Measurements from ENCODE around the gene SH3PXD2A. TPM values are rescaled to one million over a fixed set of nuclear protein-coding genes. Genes with fewer than 3 reads are reported as not detected.

The SH3PXD2A gene
- total RNA-seq, 4 donors from 2014 or later, result 55.7 to 71.8 (median 66.8) TPM

DNA sequence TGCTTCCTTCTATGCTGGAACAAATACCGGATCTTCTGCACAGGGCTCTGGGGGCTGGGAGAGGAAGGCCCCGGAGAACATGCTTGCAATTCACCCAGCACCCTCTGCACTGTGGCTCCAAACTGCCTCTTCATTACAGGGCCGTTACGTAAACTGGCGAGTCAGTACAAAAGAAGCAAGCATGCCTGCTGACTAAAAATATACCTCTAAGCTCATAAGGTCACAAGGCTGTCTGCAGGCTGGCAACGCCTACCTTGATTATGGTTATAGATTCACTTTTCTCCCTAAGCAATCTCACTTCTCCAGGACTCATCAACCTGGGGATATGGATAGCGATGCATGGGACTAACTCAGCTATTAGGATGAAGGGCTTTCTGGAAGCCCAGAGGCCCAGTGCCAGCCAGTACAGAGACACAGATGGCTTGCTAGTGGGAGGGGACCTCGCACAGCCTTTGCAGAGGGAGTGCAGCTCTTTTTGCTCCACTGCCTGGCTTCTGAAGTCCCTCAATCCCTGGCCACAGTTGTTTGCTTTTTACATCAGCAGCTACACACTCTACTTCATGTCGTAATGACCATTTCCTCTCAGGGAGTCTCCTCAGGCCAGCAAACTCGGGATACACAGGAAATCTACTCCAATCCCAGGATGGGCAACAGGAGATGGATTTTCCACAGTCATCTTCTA is 96.1 kb downstream of the SH3PXD2A start:
- H3K4me3 ChIP-seq, result no peak overlapping the region
- peak overlapping the region; percentile 70 for H3K27ac ChIP-seq
- no peaks in the 10 kb centered on the region for H3K9me3 ChIP-seq
- WGBS, result 29% methylated on average over 10 of the region's 10 CpGs
- no peaks in the 10 kb centered on the region for H3K36me3 ChIP-seq
- H3K4me1 ChIP-seq, result peaks cover 59% of the 10 kb centered on the region
- DNase-seq (ENCODE audit: low spot score in 2 of 2), result no peak
- H3K27me3 ChIP-seq, result no peaks in the 10 kb centered on the region
- TF ChIP-seq POLR2AphosphoS5 (IDR thresholded peaks at IDR 0.05) (no peak), EP300 (IDR thresholded peaks at IDR 0.05) (peak; percentile 8), POLR2A (IDR thresholded peaks at IDR 0.05) (no peak)
- TF ChIP-seq, protein P1, sequence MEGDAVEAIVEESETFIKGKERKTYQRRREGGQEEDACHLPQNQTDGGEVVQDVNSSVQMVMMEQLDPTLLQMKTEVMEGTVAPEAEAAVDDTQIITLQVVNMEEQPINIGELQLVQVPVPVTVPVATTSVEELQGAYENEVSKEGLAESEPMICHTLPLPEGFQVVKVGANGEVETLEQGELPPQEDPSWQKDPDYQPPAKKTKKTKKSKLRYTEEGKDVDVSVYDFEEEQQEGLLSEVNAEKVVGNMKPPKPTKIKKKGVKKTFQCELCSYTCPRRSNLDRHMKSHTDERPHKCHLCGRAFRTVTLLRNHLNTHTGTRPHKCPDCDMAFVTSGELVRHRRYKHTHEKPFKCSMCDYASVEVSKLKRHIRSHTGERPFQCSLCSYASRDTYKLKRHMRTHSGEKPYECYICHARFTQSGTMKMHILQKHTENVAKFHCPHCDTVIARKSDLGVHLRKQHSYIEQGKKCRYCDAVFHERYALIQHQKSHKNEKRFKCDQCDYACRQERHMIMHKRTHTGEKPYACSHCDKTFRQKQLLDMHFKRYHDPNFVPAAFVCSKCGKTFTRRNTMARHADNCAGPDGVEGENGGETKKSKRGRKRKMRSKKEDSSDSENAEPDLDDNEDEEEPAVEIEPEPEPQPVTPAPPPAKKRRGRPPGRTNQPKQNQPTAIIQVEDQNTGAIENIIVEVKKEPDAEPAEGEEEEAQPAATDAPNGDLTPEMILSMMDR (IDR thresholded peaks at IDR 0.05), result no peak

DNA sequence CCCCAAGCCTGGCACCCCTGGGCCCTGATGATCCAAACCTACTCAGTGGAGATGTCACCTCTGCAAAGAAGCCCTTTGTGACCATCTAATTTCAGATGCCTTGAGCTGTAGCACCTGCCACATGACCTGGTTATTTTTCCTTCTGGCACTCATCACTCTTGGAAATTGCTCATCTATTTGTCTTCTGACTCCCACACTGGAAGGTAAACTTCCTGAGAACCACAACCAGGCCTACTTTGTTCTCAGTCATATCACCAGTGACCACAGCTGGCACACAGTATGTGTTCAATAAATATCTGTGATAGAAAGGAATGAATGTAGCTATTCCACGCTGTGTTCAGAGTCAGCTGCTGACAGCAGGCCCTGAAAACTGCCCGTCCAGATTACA is 97.1 kb downstream of the SH3PXD2A start:
- Histone ChIP-seq H3K9me3 (no peaks in the 10 kb centered on the region), H3K4me1 (peaks cover 58% of the 10 kb centered on the region), H3K27me3 (no peaks in the 10 kb centered on the region), H3K36me3 (no peaks in the 10 kb centered on the region), H3K27ac (peak overlapping the region; percentile 64), H3K4me3 (no peak overlapping the region)
- 64% methylated on average over 2 of the region's 2 CpGs for WGBS
- TF ChIP-seq POLR2AphosphoS5 (IDR thresholded peaks at IDR 0.05) (no peak), EP300 (IDR thresholded peaks at IDR 0.05) (no peak)
- TF ChIP-seq, protein P1 (IDR thresholded peaks at IDR 0.05), result no peak
- DNase-seq (ENCODE audit: low spot score in 2 of 2), result no peak

DNA sequence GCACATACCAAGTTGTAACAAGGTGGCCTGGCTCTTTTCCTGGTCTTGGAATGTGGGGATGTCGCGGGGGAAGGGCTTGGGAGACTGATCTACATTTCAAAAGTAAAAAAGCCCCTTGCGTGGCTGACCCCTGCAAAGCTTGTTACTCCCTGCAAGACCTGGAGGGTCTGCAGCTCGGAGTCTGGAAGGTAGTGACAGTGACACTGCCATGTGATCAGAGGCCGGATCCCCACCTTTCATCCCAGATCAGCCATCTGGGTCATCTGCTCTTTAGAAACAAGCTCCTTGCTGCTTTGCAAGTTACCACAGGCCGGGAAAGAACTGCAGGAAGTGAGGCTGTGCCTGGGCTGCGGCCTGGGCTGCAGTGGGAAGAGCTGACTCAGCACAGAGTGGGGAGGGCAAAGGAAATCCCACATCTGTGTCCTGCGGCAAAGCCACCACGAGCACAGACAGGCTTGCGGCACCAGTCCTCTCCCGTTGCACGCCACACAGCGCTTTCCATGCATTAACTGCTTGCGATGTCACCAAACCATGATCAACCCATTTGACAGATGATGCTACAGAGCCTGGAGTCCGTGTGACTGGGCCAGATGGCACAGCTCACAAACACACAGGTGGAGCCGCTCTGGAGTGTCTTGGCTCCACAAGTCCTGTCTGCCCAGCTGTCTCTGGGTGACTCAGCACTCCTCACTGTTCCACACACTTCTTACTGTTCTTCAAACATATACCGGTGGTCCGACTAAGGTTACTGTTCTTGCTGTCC is 97.7 kb downstream of the SH3PXD2A start:
- Histone ChIP-seq H3K36me3 (no peaks in the 10 kb centered on the region), H3K9me3 (no peaks in the 10 kb centered on the region), H3K4me3 (no peak overlapping the region), H3K4me1 (peaks cover 54% of the 10 kb centered on the region), H3K27me3 (no peaks in the 10 kb centered on the region), H3K27ac (peak overlapping the region; percentile 64)
- no peak for DNase-seq (ENCODE audit: low spot score in 2 of 2)
- 46% methylated on average over 9 of the region's 18 CpGs for WGBS
- TF ChIP-seq EP300 (IDR thresholded peaks at IDR 0.05) (no peak), POLR2A (IDR thresholded peaks at IDR 0.05) (no peak), POLR2AphosphoS5 (IDR thresholded peaks at IDR 0.05) (peak in 2 of 3 donors; percentile 21 to 51)
- TF ChIP-seq, protein P1 (IDR thresholded peaks at IDR 0.05), result no peak

DNA sequence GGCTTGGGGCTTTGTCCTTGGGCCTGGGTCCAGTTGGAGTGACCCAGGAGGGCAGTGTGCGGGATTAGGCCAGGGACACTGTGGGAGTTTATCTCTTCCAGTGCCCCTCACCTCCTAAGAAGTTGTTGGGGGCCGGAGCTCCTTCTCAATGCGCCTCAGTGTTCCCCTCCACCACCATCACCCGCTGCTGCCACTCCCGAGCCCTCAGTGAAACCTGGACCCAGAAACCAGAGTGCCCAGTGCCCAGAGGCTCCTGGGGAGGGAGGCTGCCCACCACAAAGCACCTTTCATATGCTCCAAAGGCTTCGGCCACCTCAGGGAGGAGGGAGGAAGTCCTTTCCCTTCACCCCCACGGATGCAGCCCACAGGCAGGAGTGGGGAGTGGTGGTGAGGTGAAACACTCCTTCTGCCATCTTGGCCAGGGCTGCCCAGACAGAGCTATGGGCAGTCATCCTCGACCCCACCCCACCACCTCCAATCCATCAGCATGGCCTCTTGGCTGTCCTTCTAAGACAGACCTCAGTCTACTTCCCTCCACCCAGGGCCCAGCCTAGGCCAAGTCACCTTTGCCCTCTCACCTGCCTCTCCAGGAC is 99.0 kb downstream of the SH3PXD2A start:
- Histone ChIP-seq H3K4me3 (no peak overlapping the region), H3K36me3 (no peaks in the 10 kb centered on the region), H3K27me3 (no peaks in the 10 kb centered on the region), H3K4me1 (peaks cover 46% of the 10 kb centered on the region), H3K27ac (no peak overlapping the region), H3K9me3 (no peaks in the 10 kb centered on the region)
- TF ChIP-seq POLR2AphosphoS5 (IDR thresholded peaks at IDR 0.05), result no peak
- TF ChIP-seq, protein P1 (IDR thresholded peaks at IDR 0.05), result no peak
- no peak for TF ChIP-seq POLR2A (IDR thresholded peaks at IDR 0.05)
- no peak for TF ChIP-seq EP300 (IDR thresholded peaks at IDR 0.05)
- no peak for DNase-seq (ENCODE audit: low spot score in 2 of 2)
- WGBS, result 80% methylated on average over 6 of the region's 8 CpGs

DNA sequence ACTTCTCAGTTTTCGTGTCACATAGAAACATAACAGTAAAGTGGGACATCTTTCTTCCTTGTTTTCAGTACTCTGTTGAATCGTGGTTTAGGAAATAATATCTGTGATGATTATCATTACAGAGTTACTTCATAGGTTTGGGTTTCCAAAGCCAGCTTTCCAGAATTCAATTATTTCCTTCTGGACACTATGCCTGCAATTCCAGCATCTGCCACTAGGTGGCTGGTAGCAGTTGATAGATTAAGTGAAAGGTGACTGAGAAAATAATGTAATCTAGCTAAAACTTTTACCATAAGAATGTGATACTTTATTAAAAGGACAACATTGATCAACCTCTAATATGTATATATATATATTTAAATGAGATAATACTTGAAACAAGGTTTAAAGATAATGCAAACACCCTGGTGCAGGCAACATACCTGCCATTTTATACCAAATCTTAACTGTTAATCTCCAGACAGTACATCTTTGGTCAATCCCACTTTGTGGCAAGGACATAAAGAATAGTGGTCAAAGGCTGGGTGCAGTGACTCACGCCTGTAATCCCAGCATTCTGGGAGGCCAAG is 102.6 kb downstream of the SH3PXD2A start:
- TF ChIP-seq POLR2AphosphoS5 (IDR thresholded peaks at IDR 0.05), result no peak
- TF ChIP-seq, protein P1 (IDR thresholded peaks at IDR 0.05), result peak; percentile 55 to 65
- peaks cover 27% of the 10 kb centered on the region for H3K4me1 ChIP-seq

More for the DNA sequence above, 102.6 kb downstream of the SH3PXD2A start:
- H3K36me3 ChIP-seq, result no peaks in the 10 kb centered on the region
- no peaks in the 10 kb centered on the region for H3K27me3 ChIP-seq
- DNase-seq (ENCODE audit: low spot score in 2 of 2), result no peak
- WGBS, result 75% methylated on average over 3 of the region's 3 CpGs
- H3K27ac ChIP-seq, result no peak overlapping the region
- no peak overlapping the region for H3K4me3 ChIP-seq
- H3K9me3 ChIP-seq, result no peaks in the 10 kb centered on the region
